Gastroesophageal sphincter (tissue), 3 donors: ENCODE results near the gene CCDC88C.

Experiments used
- CTCF ChIP-seq, 4 experiments: fragments of 200-600 bp in 2 of 4; fragments of 450-650 bp in 2 of 4; sonication (generic) in 1 of 4; IDR thresholded peaks; one replicate each; pipeline ENCODE4 v1.5.1; 2017 to 2019; ENCODE audit warnings: antibody characterized with exemption in 4 of 4, mild to moderate bottlenecking in 2 of 4, moderate library complexity in 2 of 4
- EP300 ChIP-seq: sonication (generic); formaldehyde crosslinking; IDR thresholded peaks from one replicate; pipeline ENCODE4 v1.6.1; 2017; ENCODE audit warnings: antibody characterized with exemption, mild to moderate bottlenecking
- POLR2A ChIP-seq, 2 donors: fragments of 450-650 bp; IDR thresholded peaks; one replicate each; pipeline ENCODE4 v1.6.1; 2017; ENCODE audit warnings: antibody characterized with exemption in 2 of 2, mild to moderate bottlenecking in 2 of 2, moderate library complexity in 1 of 2
- POLR2AphosphoS5 ChIP-seq: sonication (generic); formaldehyde crosslinking; IDR thresholded peaks from one replicate; pipeline ENCODE4 v1.6.1; 2017; ENCODE audit warnings: antibody characterized with exemption

- no peak for TF ChIP-seq CTCF (IDR thresholded peaks at IDR 0.05)
- TF ChIP-seq EP300: no peak
- no peak for TF ChIP-seq POLR2A (IDR thresholded peaks at IDR 0.05)
- no peak for TF ChIP-seq POLR2AphosphoS5
Measured at GRCh38 chr14:91302391-91302790, 115.2 kb downstream of the CCDC88C start.
